HG02884 (cell line): ENCODE results near the gene IL1A.

ENCODE experiments used
- ATAC-seq: cut with Tn5 transposase; IDR thresholded peaks from one replicate; pipeline ENCODE4 v1.9.1; 2021; ENCODE audit warnings: mild to moderate bottlenecking, moderate library complexity; ENCODE audit not compliant: unreplicated experiment

IL1A gene

DNA sequence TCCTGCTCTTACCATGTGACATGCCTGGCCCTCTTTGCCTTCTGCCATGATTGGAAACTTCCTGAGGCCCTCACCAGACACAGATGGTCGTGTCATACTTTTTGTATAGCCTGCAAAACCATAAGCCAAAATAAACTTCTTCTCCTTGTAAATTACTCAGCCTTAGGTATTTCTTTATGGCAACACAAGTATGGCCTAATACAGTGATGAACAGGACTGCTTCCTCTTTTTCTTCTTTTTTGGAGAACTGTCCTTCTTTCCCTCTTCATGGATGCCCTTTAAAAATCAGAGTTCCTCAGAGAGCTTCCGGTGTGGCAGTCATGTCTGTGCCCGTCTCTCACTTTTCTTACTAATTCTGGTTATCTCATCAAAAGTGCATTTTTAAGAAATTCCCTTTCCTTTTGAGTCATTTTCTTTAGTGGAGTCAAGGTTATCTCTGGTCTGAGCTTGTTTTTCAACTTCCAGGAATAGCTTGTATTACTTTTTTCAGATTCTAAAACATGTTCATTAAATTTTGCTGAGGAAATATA, 9.2 kb upstream of the IL1A start:
- ATAC-seq = no peak

DNA sequence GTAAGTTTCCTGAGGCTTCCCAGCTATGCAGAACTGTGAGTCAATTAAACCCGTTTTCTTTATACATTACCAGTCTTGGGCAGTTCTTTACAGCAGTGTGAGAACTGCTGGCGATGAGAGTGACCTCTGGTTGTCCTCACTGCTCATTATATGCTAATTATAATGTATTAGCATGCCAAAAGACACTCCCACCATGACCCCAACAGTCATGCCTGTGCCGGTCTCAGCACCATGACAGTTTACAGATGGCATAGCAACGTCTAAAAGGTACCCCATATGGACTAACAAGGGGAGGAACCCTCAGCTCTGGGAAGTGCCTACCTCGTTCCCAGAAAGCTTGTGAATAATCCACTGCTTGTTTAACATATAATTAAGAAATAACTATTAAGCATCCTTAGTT, 8.1 kb upstream of the IL1A start:
- no peak for ATAC-seq

DNA sequence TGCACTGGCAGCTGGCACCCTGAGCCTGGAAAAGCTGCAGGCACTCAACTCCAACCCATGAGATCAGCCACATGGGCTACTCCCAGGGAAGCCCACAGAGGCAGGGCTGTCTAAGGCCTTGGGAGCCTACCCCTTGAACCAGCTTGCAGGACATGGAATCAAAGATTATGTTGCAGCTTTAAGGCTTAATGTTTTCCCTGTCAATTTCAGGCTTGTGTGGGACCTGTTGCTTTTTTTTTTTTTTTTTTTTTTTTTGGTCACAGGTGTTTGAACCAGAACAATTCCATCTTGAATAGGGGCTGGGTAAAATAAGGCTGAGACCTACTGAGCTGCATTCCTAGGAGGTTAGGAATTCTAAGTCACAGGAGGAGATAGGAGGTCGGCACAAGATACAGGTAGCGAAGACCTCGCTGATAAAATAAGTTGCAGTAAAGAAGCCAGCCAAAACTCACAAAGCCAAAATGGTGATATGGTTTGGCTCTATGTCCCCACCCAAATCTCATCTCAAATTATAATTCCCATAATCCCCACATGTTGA, 7.5 kb upstream of the IL1A start:
- no peak for ATAC-seq

DNA sequence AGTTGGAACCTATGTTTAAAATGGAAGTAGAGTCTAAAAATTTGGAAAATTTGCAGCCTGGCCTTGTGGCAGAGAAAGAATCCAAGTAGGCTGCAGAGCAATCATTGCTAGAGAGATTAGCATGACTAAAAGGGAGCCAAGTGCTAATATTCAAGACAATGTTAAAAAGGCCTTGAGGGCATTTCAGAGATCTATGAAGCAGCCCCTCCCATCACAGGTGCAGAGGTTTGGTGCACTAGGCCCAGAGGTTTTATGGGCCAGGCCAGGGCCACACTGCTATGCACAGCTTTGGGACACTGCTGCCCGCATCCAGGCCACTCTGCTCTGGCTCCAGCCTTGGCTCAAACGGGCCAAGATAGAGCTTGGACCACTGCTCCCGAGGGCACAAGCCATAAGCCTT, 6.7 kb upstream of the IL1A start:
- no peak for ATAC-seq

DNA sequence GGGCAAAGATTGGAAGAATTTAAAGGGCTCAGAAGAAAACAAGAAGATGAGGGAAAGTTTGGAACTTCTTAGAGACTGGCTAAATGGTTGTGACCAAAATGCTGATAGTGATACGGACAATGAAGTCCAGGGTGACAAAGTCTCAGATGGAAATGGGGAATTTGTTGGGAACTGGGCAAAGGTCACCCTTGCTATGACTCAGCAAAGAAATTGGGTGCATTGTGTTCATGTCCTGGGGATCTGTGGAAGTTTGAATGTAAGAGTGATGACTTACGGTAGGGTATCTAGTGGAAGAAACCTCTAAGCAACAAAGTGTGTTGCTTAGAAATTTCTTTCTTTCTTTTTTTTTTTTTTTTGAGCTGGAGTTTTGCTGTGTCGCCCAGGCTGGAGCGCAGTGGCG, 6.0 kb upstream of the IL1A start:
- ATAC-seq = no peak

DNA sequence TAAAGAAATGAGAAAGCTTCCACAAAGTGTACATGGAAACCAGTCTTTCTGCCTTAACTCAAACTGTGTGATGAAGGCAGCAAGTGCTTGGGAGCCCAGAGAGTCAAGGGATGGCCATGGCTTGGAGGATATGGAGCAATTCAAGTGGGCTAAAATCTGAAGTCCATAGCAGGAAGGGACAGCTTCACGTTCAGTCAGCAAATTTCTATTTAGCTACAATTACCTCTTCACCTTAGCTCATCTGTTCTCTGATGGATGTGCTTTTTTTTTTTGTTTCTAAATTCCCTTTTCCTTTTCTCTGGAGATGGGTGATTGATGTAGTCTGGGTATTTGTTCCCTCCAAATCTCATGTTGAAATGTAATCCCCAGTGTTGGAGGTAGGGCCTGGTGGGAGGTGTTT, 4.9 kb upstream of the IL1A start:
- ATAC-seq = no peak

DNA sequence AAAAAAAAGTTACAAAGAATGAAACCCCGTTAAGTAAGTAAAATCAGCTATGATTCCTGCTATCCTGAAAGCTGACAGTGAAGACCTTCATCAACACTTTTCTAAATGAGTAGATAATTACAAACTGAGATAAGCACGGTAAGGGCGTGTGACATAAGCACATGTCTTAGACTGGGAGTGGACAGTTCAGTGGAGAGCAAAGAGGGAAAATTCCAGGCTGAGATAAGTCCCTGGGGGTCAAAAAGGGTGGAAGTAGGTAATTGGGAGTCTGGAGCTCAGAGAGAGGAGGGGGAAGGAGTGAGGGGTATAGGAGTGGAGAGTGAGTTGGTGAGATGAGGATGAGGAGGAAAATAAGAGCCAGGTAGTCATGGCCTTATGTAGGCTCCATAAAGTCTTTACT, 4.4 kb upstream of the IL1A start:
- no peak for ATAC-seq

DNA sequence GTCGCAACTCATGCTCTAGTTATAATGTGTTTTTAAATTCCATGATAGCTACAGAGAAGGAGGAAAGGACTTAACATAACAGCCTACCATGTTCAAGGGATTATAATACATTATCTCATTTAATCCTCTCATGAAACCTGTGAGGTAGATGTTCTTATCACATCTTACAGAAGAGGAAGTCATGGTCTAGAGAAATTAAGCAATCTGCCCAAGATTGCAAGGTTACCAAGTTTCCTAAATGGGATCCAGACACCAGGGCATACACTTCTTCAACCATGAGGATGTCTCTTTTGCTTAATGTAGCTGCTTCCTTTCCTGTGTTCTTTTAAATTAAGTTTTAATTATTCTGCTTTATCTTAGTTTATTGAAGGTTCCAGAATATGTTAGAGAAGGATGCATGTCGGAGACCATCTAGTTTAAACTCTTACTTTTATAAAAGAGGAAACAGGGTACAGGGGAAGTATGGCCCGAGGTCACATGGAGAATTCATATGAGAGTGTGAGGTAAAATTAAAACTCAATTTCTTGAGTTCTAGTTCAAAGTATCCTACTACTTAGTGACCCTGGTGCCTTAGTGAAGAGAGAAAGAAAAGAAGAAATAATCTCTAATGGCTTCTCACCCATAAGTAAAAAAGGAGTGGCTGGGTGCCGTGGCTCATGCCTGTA, 3.6 kb upstream of the IL1A start:
- ATAC-seq = no peak

DNA sequence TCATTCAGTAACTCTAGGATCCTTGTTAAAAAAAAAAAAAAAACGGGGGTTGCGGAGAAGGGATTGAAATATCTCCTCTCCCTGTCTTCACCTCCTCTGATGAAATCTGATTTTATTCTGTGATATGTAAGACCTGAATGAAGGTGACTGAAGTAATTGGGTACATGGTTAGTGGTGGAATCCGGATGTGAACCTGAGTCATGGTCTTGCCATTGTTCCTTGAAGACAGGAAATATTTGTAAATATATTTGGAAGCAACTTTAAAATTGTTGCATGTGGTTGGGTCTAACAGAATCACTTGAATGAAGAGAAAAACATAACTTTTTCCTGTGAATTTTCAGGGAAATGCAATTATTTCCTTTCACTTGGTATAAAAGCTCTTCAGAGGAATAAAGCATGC, 3.0 kb upstream of the IL1A start:
- no peak for ATAC-seq

DNA sequence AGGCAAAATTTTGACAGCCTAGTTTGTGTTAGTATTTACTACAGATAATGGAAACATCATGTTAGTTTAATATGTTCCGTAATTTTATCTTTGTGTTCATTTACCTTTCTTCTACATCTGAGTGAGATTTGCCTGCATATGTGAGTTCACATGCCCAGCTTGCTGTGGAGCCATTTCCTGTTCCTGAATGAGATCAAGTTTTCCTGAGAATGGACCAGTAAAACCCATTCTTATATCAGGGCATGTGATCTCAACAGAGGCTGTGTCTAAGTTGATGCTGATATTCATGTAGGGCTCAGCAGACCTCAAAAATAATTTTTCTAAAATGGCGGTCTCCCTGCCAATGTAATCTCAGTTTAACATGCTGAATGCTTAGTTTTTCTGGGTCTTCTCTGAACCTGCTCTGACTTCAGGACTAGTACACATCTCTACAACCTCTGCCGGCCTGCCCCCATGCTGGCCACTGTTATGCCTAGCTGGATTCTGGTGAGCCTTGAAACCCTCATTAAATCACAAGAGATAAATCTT, 1.0 kb downstream of the IL1A start:
- no peak for ATAC-seq

DNA sequence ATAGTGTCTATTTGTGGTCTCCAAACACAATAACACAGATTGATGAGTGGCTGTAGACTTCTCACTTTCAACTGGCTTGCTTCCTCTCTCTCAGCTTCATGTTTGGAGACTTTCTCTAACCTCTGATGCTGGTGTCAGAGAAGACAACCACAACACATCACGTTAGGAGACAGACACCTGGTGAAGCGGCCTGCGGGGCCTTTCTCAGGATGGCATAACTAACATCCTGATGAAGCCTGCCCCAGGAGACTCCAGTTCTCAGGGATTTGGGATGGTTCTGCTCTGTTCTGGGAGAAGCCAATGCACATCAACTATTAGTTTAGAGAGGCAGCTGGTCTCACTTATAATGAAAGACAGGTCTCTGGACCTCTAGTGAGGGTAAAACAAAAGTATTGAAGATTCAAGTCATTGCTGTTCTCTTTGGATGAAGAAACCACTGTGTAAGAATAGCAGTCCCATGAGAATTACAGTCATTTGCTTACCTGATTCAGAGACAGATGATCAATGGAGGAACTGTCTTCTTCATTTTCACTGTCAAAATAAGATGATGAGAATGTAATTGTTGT, 2.0 kb downstream of the IL1A start:
- ATAC-seq = peak; percentile 88

DNA sequence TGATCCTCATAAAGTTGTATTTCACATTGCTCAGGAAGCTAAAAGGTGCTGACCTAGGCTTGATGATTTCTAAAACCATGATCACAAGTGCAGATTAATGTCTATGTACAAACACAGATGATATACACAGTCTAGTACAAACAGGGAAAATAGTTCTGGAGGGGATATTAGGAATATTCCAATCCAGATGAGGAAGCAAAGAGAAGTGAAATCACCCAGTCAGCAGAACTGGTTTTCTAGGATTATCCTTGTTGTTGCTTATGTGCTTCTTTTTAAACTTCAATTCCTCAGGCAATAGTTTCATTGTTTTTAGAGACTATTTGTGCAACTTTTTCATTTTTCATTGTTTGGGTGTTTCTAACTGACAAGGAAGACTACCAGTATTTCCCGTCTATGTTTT, 4.7 kb downstream of the IL1A start:
- no peak for ATAC-seq

DNA sequence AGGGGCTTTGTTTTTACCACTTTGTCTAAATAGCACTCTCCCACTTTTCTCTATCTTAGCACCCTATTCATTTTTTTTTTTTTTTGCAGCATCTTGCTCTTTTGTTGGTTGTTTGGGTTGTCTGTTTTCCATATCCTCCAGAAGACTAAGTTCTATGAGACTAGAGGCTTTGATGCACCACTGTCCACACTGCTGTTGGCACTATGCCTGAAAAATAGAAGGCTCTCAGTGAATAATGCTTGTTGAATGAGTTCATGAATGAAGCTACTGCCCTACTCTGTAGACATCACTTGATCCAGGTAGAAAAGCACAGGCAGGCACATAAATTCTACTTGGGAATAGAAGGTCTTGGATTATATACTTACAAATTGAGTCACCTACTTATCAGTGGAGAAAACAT, 7.3 kb downstream of the IL1A start:
- ATAC-seq = no peak

DNA sequence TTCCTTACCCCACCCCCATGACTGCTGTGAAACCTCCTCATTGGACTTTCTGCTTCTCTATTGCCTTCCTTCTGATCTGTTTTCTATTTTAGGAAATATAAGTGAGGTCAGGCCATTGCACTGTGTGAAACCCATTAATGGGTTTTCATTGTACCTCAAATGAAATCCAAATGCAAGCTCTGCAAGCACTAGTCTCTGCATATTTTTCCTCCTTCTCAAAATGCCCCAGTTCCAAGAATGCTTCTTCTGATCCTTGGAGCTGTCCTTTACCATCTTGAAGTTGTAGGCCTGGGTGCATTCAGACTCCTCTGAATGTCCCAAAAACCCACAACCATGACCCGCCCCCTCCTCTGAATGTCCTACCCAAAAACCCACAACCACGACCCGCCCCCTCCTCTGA, 8.2 kb downstream of the IL1A start:
- ATAC-seq = no peak

DNA sequence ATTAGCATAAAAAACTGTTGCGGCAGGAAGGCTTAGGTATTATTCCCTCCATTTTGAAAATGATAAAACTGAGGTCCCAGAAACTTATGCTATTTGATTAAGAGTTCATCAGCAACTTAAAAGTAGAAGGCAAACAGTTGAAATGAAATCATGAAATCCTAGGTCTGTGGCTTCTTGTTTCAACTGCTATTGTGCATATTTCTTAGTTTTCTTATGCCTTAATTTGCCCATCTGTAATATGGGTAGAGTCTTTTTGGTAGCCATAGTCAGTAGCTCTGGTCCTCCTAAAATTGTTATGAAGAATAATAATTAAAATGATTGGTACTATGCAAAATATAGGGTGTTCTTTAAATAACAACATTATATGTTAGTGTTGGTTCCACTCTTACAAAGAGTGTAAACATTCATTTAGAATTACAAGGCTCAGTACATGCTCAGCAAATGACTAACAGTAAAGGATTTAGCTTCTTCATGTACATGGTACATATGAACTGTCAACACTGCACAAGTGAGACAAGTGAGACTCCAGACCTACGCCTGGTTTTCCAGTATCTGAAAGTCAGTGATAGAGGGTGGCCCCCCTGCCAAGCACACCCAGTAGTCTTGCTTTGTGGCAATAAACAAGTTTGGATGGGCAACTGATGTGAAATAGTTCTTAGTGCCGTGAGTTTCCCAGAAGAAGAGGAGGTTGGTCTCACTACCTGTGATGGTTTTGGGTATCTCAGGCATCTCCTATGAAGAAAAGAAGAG, 9.6 kb downstream of the IL1A start:
- ATAC-seq = no peak

DNA sequence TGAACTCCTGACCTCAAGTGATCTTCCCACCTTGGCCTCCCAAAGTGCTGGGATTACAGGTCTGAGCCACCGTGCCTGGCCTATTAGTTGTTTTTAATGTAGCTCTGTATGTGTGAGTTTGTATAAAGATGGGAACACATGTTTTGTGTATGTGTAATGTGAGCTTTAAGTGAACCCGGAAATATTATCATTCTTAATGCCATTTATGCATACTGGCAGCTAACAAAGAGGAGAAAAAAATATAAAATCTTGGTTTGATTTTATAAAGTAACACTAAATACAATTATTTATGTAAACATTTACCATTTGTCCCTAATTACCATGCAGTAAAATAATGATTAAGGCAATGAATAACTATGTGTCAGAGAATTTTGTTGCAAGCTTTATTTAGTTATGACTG, 10.7 kb downstream of the IL1A start:
- no peak for ATAC-seq

DNA sequence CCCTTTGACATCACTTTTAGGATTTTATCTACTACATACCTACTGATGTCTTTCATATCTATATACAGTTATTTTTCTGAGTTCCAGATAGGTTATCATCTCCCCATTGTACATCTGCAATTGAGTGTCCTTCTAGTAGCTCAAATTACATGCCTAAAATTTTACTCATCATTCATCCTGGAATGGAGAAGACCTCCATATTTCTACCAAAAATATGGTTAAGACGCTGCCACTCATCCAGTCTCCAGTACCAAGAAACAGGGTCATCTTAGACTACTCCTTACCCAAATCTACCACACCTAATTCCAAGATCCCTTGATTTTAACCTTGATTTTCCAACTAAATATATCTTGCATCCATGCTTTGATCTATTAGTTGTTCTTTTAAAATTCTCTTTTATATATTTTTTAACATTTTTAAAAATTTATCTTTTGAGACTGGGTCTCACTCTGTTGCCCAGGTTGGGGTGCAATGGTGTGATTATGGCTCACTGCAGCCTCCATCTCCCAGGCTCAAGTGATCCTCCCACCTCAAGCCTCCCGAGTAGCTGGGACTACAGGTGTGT, 11.3 kb downstream of the IL1A start:
- no peak for ATAC-seq

DNA sequence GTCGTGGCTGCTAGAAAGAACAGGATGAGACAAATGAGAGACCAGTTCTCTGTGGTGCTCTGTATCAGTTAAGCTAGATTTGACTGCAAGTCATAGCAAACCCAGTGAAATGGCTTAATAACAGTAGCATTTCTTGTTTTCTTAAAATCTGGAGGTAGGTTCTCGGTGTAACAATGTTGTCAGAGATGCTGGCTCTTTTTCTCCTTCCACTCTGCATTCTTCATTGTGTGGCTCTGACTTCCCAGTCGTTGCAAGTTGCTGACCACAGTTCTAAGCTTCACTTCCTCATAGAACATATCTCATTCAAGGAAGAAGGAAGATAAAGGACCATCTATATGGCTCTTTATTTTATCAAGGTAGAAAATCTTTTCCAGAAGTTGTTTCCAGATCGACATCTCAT, 12.0 kb downstream of the IL1A start:
- no peak for ATAC-seq

DNA sequence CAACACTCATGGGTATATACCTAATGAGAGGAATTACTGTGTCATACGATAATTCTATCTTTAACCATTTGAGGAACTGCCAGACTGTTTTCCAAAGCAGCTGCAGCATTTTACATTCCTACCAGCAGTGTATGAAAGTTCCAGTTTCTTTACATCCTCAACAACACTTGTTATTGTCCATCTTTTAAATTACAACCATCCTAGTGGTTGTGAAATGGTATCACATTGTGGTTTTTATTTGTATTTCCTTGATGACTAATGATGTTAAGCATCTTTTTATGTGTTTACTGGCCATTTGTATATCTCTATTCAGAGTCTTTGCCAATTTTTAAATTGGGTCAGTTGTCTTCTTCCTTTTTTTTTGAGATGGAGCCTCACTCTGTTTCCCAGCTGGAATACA, 15.9 kb downstream of the IL1A start:
- no peak for ATAC-seq

DNA sequence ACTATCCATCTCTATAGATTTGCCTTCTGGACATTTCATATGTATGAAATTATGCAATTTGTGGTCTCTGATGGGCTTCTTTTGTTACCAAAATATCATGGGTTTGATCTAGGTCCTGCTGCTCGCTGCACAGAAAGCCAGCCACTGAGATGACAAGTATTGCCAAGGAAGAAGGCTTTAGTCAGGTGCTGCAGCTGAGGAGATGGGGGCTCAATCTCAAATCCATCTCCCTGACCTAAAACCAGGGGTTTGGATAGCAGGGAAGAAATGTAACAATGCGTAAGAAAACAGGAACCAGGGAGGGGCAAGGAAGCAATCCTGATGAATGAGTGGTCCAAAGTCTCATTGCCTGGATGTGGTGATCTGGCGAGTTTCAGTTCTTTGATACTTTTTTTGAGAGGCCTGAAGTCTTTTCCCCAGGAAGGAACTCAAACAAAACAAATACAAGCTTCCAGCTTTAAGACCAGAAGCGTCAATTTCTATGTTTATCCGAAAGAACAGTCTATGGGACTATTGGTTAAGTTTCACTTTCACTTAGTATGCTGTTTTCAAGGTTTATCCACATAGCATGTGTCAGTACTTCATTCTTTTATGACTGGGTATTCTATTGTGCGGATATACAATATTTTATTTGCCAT, 16.5 kb downstream of the IL1A start:
- ATAC-seq = no peak

DNA sequence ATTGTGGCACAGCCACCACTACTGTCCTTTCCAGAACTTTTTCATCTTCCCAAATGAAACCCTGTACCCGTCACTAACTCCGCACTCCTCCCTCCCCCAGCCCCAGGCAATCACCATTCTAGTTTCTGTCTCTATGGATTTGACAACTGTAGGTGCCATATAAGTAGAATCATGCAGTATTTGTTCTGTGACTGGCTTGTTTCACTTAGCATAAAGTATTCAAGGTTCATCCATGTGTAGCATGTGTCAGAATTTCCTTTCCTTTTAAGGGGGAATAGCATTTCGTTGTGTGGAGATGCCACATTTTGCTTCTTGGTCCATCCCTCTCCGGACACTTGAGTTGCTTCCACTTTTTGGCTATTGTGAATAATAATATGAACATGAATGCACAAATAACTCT, 19.0 kb downstream of the IL1A start:
- no peak for ATAC-seq
